Measurements from ENCODE around the gene GHR.

The GHR gene

DNA sequence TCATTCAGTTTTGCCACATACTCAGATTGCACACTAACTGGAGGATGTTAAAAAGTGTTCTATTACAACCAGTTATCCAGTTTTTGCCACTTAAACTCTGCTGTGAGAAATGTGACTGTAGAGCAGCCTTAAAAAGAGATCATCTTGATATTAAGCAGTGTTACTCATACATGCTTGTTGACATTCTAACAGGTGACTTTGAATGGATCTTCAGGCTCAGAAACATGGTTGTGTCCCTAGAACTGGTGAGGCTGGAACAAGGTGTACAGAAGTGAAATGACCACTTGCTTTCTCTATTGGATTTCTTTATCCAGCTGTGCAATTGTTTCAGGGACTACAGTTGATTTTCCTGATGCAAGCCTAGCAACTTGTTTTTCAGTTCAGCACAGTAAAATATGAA lies 167.3 kb downstream of the GHR start:
- peaks cover 9 to 36% (median 28%) of the 10 kb centered on the region in 5 donors for H3K4me1 ChIP-seq (ENCODE audit: control insufficient read depth in 5 of 5, insufficient read depth in 5 of 5, low read length in 5 of 5)
- H3K27ac ChIP-seq (ENCODE audit: low read depth, low read length): peak overlapping the region; percentile 38
- no peaks in the 10 kb centered on the region for H3K36me3 ChIP-seq (ENCODE audit: control insufficient read depth in 5 of 5, insufficient read depth in 5 of 5, low read length in 5 of 5)
- no peaks in the 10 kb centered on the region for H3K27me3 ChIP-seq (ENCODE audit: control insufficient read depth in 5 of 5, insufficient read depth in 4 of 5, low read length in 5 of 5)
- H3K9me3 ChIP-seq (ENCODE audit: control insufficient read depth in 5 of 5, low read length in 5 of 5): no peaks in the 10 kb centered on the region
- H3K9ac ChIP-seq (ENCODE audit: low read length in 5 of 5): no peak overlapping the region
- no peak overlapping the region for H3K4me3 ChIP-seq (ENCODE audit: low read depth in 1 of 5, low read length in 5 of 5)

DNA sequence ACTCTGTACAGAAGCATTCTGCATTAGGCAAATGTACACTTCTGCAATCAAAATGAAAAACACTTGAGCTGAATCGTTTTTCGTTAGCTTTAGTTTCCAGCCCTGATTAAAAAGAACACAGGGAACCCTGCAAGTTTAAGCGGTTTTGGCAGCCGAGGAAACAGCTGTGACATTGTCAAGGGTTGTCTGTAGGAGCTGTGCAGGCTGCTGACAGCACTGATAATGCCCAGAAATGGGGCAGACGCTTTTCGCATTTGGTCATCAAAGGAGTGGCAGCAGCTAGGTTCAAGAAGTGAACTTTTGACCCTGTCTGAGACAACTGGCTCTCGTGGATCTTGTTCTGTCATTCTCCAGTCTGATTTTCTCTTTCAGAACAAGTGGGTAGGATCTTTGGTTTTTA lies 167.8 kb downstream of the GHR start:
- H3K27ac ChIP-seq (ENCODE audit: low read depth, low read length): peak overlapping the region; percentile 38
- H3K4me3 ChIP-seq (ENCODE audit: low read depth in 1 of 5, low read length in 5 of 5): peak overlapping the region in 1 of 5 donors; percentile 13
- H3K27me3 ChIP-seq (ENCODE audit: control insufficient read depth in 5 of 5, insufficient read depth in 4 of 5, low read length in 5 of 5): no peaks in the 10 kb centered on the region
- H3K36me3 ChIP-seq (ENCODE audit: control insufficient read depth in 5 of 5, insufficient read depth in 5 of 5, low read length in 5 of 5): no peaks in the 10 kb centered on the region
- H3K4me1 ChIP-seq (ENCODE audit: control insufficient read depth in 5 of 5, insufficient read depth in 5 of 5, low read length in 5 of 5): peaks cover 9 to 36% (median 28%) of the 10 kb centered on the region in 5 donors
- peak overlapping the region in 2 of 5 donors; percentile 23 to 53 for H3K9ac ChIP-seq (ENCODE audit: low read length in 5 of 5)
- no peaks in the 10 kb centered on the region for H3K9me3 ChIP-seq (ENCODE audit: control insufficient read depth in 5 of 5, low read length in 5 of 5)

DNA sequence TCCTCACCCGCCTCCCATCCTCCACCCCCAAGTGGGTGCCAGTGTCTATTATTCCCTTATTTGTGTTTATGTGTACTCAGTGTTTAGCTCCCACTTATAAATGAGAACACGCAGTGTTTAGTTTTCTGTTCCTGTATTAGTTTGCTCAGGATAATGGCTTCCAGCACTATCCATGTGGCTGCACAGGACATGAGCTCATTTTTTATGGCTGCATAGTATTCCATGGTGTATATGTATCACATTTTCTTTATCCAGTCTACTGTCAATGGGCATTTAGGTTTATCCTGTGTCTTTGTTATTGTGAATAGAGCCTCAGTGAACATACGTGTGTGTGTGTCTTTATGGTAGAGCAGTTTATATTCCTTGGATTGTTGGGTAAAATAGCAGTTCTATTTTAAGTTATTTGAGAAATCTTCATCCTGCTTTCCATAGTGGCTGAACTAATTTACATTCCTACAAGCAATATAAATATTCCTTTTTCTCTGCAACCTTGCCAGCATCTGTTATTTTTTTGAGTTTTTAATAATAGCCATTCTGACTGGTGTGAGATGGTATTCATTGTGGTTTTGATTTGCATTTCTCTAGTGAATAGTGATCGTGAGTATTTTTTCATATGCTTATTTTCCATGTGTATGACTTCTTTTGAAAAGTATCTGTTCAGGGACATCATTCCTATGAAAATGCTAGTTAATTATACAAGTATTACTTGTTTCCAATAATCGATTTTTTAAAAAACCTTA lies 169.3 kb downstream of the GHR start:
- H3K27ac ChIP-seq (ENCODE audit: low read depth, low read length): no peak overlapping the region
- H3K36me3 ChIP-seq (ENCODE audit: control insufficient read depth in 5 of 5, insufficient read depth in 5 of 5, low read length in 5 of 5): no peaks in the 10 kb centered on the region
- H3K9me3 ChIP-seq (ENCODE audit: control insufficient read depth in 5 of 5, low read length in 5 of 5): no peaks in the 10 kb centered on the region
- no peak overlapping the region for H3K9ac ChIP-seq (ENCODE audit: low read length in 5 of 5)
- H3K4me3 ChIP-seq (ENCODE audit: low read depth in 1 of 5, low read length in 5 of 5): no peak overlapping the region
- peaks cover 9 to 26% (median 22%) of the 10 kb centered on the region in 5 donors for H3K4me1 ChIP-seq (ENCODE audit: control insufficient read depth in 5 of 5, insufficient read depth in 5 of 5, low read length in 5 of 5)
- H3K27me3 ChIP-seq (ENCODE audit: control insufficient read depth in 5 of 5, insufficient read depth in 4 of 5, low read length in 5 of 5): no peaks in the 10 kb centered on the region

DNA sequence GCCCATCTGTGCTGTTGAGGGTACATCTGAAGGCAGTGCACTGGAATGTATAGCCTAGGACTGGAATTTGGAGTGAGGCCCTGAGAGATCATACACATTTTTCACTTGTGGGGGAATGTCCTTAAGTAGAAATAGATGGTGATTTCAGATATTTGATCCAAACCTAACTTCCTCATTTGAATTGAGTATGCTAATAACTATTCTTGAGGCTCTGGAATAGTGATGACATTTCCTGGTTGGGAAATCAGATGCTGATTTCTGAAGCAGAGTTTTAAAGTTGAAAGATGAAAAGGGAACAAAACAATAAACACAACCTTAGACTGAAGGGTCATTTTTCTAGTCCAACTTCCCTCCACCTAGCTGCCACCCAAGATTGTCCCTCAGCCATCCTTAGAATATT lies 170.4 kb downstream of the GHR start:
- H3K36me3 ChIP-seq (ENCODE audit: control insufficient read depth in 5 of 5, insufficient read depth in 5 of 5, low read length in 5 of 5): no peaks in the 10 kb centered on the region
- H3K9me3 ChIP-seq (ENCODE audit: control insufficient read depth in 5 of 5, low read length in 5 of 5): no peaks in the 10 kb centered on the region
- H3K27ac ChIP-seq (ENCODE audit: low read depth, low read length): no peak overlapping the region
- H3K4me1 ChIP-seq (ENCODE audit: control insufficient read depth in 5 of 5, insufficient read depth in 5 of 5, low read length in 5 of 5): peaks cover 5 to 28% (median 24%) of the 10 kb centered on the region in 5 donors
- no peak overlapping the region for H3K4me3 ChIP-seq (ENCODE audit: low read depth in 1 of 5, low read length in 5 of 5)
- no peak overlapping the region for H3K9ac ChIP-seq (ENCODE audit: low read length in 5 of 5)
- H3K27me3 ChIP-seq (ENCODE audit: control insufficient read depth in 5 of 5, insufficient read depth in 4 of 5, low read length in 5 of 5): no peaks in the 10 kb centered on the region

DNA sequence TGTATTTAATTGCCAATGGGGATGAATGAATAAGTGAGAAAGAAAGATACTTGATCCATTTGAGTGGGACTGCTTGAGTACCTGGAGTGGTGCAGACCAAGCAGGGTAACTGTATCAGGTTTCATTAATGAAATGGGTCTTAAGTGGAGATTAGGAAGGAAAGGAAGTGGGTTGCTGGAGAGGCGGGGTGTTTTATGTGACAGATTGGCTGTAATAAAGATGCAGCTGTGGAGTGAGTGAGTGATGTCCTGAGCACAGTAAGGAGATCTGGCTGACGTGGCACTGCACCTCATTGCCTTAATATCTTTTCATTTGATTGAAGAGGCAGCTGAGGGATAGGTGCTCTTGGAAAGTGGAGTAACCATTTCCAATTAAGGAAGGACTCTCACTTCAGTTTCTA lies 172.4 kb downstream of the GHR start:
- H3K27me3 ChIP-seq (ENCODE audit: control insufficient read depth in 5 of 5, insufficient read depth in 4 of 5, low read length in 5 of 5): no peaks in the 10 kb centered on the region
- no peak overlapping the region for H3K9ac ChIP-seq (ENCODE audit: low read length in 5 of 5)
- H3K27ac ChIP-seq (ENCODE audit: low read depth, low read length): no peak overlapping the region
- H3K4me1 ChIP-seq (ENCODE audit: control insufficient read depth in 5 of 5, insufficient read depth in 5 of 5, low read length in 5 of 5): peaks cover 4 to 33% (median 22%) of the 10 kb centered on the region in 5 donors
- no peaks in the 10 kb centered on the region for H3K9me3 ChIP-seq (ENCODE audit: control insufficient read depth in 5 of 5, low read length in 5 of 5)
- H3K36me3 ChIP-seq (ENCODE audit: control insufficient read depth in 5 of 5, insufficient read depth in 5 of 5, low read length in 5 of 5): no peaks in the 10 kb centered on the region
- no peak overlapping the region for H3K4me3 ChIP-seq (ENCODE audit: low read depth in 1 of 5, low read length in 5 of 5)

DNA sequence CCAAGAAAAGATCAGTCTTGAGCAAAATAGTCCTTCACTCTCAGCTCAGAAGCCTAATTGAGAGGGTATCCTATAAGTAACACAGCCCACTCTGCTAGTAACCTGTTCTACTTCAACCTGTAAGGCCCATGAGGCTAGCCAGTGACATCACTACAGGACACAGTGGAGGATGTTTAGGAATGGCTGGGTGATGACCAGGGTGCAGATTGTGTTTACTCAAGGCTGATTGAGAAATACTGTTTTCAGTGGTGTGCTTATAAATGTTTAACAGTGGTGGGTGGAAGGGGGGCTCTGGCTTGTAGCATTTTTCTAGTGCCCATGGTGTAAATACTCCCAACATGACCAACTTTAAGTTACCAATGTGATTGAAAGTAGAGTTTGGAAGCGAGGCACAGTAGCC lies 173.6 kb downstream of the GHR start:
- no peaks in the 10 kb centered on the region for H3K27me3 ChIP-seq (ENCODE audit: control insufficient read depth in 5 of 5, insufficient read depth in 4 of 5, low read length in 5 of 5)
- peak overlapping the region; percentile 6 for H3K27ac ChIP-seq (ENCODE audit: low read depth, low read length)
- no peaks in the 10 kb centered on the region for H3K9me3 ChIP-seq (ENCODE audit: control insufficient read depth in 5 of 5, low read length in 5 of 5)
- peaks cover 0 to 23% (median 10%) of the 10 kb centered on the region in 5 donors for H3K4me1 ChIP-seq (ENCODE audit: control insufficient read depth in 5 of 5, insufficient read depth in 5 of 5, low read length in 5 of 5)
- no peak overlapping the region for H3K9ac ChIP-seq (ENCODE audit: low read length in 5 of 5)
- no peak overlapping the region for H3K4me3 ChIP-seq (ENCODE audit: low read depth in 1 of 5, low read length in 5 of 5)
- no peaks in the 10 kb centered on the region for H3K36me3 ChIP-seq (ENCODE audit: control insufficient read depth in 5 of 5, insufficient read depth in 5 of 5, low read length in 5 of 5)

DNA sequence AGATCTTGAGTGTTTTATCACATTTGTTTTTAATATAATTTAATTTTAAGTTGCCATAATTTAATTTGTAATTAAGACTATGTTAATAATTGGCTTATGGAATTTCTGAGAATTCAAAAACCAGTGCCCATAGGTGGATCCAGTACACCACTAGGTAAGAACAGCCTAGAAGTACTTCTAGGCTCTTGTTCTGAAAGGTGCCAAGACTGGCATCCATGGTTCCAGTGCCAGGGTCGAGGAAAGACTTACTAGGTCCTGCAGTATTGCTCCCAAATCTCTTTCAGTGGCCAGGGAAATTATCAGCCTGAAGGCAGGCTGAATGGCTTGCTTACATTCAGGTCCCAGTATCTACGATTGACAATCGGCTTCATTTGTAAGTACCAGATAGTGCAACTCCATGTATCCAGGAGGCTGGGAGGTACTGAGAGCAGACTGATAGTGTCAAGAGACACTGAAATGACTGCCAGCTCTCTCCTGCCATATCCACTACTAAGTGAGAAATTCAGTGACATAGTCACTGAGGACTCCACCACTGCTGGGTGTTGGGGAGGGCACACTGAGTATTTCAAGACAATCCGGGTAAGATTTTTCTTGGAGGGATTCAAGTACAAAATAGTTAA lies 174.2 kb downstream of the GHR start:
- H3K27me3 ChIP-seq (ENCODE audit: control insufficient read depth in 5 of 5, insufficient read depth in 4 of 5, low read length in 5 of 5): no peaks in the 10 kb centered on the region
- no peak overlapping the region for H3K9ac ChIP-seq (ENCODE audit: low read length in 5 of 5)
- H3K9me3 ChIP-seq (ENCODE audit: control insufficient read depth in 5 of 5, low read length in 5 of 5): no peaks in the 10 kb centered on the region
- H3K27ac ChIP-seq (ENCODE audit: low read depth, low read length): peak overlapping the region; percentile 6
- H3K4me3 ChIP-seq (ENCODE audit: low read depth in 1 of 5, low read length in 5 of 5): no peak overlapping the region
- H3K36me3 ChIP-seq (ENCODE audit: control insufficient read depth in 5 of 5, insufficient read depth in 5 of 5, low read length in 5 of 5): peaks cover 0 to under 1% (median 0%) of the 10 kb centered on the region in 5 donors
- H3K4me1 ChIP-seq (ENCODE audit: control insufficient read depth in 5 of 5, insufficient read depth in 5 of 5, low read length in 5 of 5): peaks cover 0 to 23% (median 8%) of the 10 kb centered on the region in 5 donors

DNA sequence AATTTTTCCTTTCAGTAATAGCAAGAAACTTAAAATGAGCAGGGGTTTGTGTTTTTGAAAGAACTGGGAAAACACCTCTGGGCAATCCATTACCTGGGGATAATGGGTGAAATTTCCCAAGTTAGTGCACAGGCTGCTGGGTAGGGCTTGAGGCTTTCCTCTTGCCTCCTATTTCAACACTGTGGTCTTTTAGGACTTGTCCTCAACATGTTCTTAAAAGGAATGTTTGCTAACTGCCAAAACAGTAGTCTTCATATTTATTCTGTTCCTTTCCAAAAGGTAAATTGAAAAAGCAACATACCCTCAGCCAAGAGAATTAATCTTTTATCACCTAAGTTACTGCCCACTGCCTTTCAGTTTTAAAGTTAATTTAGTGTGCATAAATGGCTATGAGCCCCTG lies 175.1 kb downstream of the GHR start:
- H3K36me3 ChIP-seq (ENCODE audit: control insufficient read depth in 5 of 5, insufficient read depth in 5 of 5, low read length in 5 of 5): peaks cover 0 to 3% (median 0%) of the 10 kb centered on the region in 5 donors
- peaks cover 0 to 23% (median 8%) of the 10 kb centered on the region in 5 donors for H3K4me1 ChIP-seq (ENCODE audit: control insufficient read depth in 5 of 5, insufficient read depth in 5 of 5, low read length in 5 of 5)
- H3K4me3 ChIP-seq (ENCODE audit: low read depth in 1 of 5, low read length in 5 of 5): no peak overlapping the region
- H3K27ac ChIP-seq (ENCODE audit: low read depth, low read length): peak overlapping the region; percentile 4
- no peak overlapping the region for H3K9ac ChIP-seq (ENCODE audit: low read length in 5 of 5)
- no peaks in the 10 kb centered on the region for H3K27me3 ChIP-seq (ENCODE audit: control insufficient read depth in 5 of 5, insufficient read depth in 4 of 5, low read length in 5 of 5)
- H3K9me3 ChIP-seq (ENCODE audit: control insufficient read depth in 5 of 5, low read length in 5 of 5): no peaks in the 10 kb centered on the region

DNA sequence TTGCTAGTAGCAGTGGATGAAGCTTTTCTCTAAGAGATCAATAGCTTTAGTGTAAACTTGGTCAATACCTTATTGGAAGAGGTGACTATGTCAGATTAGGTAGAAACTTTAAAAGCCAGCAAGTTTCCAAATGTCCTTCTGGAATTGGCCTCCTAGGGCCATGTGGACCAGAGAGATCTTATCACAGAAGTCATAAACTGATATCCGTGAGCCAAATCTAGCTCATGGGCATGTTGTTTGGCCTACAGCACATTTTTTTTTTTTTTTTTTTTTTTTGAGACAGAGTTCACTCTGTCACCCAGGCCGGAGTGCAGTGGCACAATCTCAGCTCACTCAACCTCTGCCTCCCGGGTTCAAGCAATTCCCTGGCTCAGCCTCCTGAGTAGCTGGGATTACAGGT lies 175.9 kb downstream of the GHR start:
- Histone ChIP-seq H3K4me3 (ENCODE audit: low read depth in 1 of 5, low read length in 5 of 5) (no peak overlapping the region), H3K36me3 (ENCODE audit: control insufficient read depth in 5 of 5, insufficient read depth in 5 of 5, low read length in 5 of 5) (peaks cover 0 to 3% (median 0%) of the 10 kb centered on the region in 5 donors), H3K9ac (ENCODE audit: low read length in 5 of 5) (no peak overlapping the region), H3K4me1 (ENCODE audit: control insufficient read depth in 5 of 5, insufficient read depth in 5 of 5, low read length in 5 of 5) (peaks cover 0 to 31% (median 14%) of the 10 kb centered on the region in 5 donors), H3K27me3 (ENCODE audit: control insufficient read depth in 5 of 5, insufficient read depth in 4 of 5, low read length in 5 of 5) (no peaks in the 10 kb centered on the region), H3K9me3 (ENCODE audit: control insufficient read depth in 5 of 5, low read length in 5 of 5) (no peaks in the 10 kb centered on the region), H3K27ac (ENCODE audit: low read depth, low read length) (peak overlapping the region; percentile 4)

DNA sequence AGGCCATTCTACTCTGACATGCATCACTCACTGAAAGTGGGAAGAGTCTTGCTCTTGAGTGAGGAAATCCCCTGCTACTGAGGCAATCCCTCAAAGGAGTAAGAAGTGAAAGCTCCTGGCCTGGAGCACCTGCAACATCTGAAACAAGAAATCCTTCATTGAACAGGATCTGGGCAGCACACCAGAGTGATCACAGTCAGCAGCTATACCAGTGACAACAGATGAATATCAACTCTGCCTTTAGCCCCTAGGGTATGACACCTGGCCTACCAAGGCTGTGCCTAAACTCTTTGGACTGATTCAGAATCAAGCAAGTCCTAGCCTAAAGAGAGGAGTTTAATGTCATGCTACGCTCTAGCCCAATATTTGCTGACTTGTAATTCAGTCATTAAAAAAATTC lies 177.2 kb downstream of the GHR start:
- peak overlapping the region; percentile 4 for H3K27ac ChIP-seq (ENCODE audit: low read depth, low read length)
- no peak overlapping the region for H3K9ac ChIP-seq (ENCODE audit: low read length in 5 of 5)
- no peaks in the 10 kb centered on the region for H3K9me3 ChIP-seq (ENCODE audit: control insufficient read depth in 5 of 5, low read length in 5 of 5)
- H3K4me3 ChIP-seq (ENCODE audit: low read depth in 1 of 5, low read length in 5 of 5): no peak overlapping the region
- peaks cover 0 to 41% (median 17%) of the 10 kb centered on the region in 5 donors for H3K4me1 ChIP-seq (ENCODE audit: control insufficient read depth in 5 of 5, insufficient read depth in 5 of 5, low read length in 5 of 5)
- H3K36me3 ChIP-seq (ENCODE audit: control insufficient read depth in 5 of 5, insufficient read depth in 5 of 5, low read length in 5 of 5): peaks cover 0 to 3% (median 0%) of the 10 kb centered on the region in 5 donors
- no peaks in the 10 kb centered on the region for H3K27me3 ChIP-seq (ENCODE audit: control insufficient read depth in 5 of 5, insufficient read depth in 4 of 5, low read length in 5 of 5)
